Right atrium auricular region (tissue), 2 donors: ENCODE data around the gene GALNS. TPM values are rescaled to one million over a fixed set of nuclear protein-coding genes. Genes with fewer than 3 reads are reported as not detected.

ENCODE experiments used
- DNase-seq: peaks from one replicate; pipeline ENCODE4 v3.0.0-alpha.2; 2019; ENCODE audit warnings: low spot score
- H3K27ac ChIP-seq, 2 donors: fragments of 200-600 bp; sonication (generic); 1 replicate in 1 of 2; 2 replicates in 1 of 2; pipeline ENCODE4 v1.5.1; 2016 to 2019
- H3K27me3 ChIP-seq, 2 donors: fragments of 200-600 bp; sonication (generic); one replicate each; pipeline versions ENCODE4 v1.5.1 to v1.6.0; 2017 to 2019
- H3K36me3 ChIP-seq: fragments of 200-600 bp; sonication (generic); one replicate; pipeline ENCODE4 v1.5.1; 2016
- H3K4me1 ChIP-seq, 2 donors: fragments of 200-600 bp; sonication (generic); one replicate each; pipeline versions ENCODE4 v1.5.1 to v1.6.0; 2017 to 2019
- H3K4me3 ChIP-seq, 2 donors: fragments of 200-600 bp; sonication (generic); 1 replicate in 1 of 2; 2 replicates in 1 of 2; pipeline ENCODE4 v1.5.1; 2017 to 2019; ENCODE audit warnings: mild to moderate bottlenecking in 1 of 2, moderate library complexity in 1 of 2
- H3K9me3 ChIP-seq, 2 donors: fragments of 200-600 bp; sonication (generic); one replicate each; pipeline ENCODE4 v1.5.1; 2019
- total RNA-seq, 2 donors: library from RNA; depleted of rRNA; stranded (reverse); fragments of >200 nt; gene quantifications; one replicate each; pipeline ENCODE4 v1.1.0, GENCODE V29; 2016
- TF ChIP-seq, protein P1 (sequence below), 2 donors: fragments of 200-600 bp; sonication (generic); IDR thresholded peaks; one replicate each; pipeline ENCODE4 v1.5.1; 2019; ENCODE audit warnings: antibody characterized with exemption in 2 of 2

The GALNS gene
- total RNA-seq, 2 donors from 2014 or later: 12.6 to 18.8 TPM

DNA sequence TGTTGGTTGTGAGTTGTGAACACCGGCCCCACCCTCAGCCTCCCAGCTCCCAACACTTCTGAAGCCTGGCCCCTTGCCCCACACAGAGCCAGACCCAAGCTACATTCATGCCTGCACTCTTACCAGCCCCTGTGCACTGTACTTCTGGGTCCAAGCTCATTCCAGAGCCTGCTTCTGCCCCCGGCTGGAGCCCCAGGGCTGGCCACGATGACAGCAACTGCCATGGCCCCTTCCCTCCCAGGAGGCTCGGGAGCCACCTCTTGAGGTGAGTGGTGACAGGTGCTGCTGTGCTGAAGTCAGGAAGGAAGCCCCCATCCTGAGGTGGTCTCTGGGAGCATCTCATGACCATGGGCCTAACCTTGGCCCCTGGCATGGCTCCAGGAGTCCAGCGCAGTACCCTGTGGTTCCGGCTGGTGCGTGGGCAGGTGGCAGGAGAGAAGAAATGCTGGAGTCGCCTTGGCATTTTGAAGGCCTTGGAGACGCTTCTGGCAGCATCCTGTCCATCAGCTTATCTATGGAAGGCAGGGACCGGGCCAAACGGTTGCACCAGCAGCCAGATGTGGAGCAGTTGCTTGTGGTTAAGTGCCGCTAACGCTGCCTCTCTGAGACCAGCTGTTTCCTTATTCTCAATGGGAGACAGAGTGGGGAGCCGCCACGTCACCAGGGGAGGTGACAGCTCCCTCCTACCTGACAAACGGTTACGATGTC lies 57.0 kb downstream of the GALNS start:
- H3K27ac ChIP-seq: no peak overlapping the region
- DNase-seq: no peak
- H3K4me1 ChIP-seq: peaks cover 0 to 23% of the 10 kb centered on the region in 2 donors
- no peak overlapping the region for H3K4me3 ChIP-seq
- no peaks in the 10 kb centered on the region for H3K27me3 ChIP-seq
- H3K9me3 ChIP-seq: no peaks in the 10 kb centered on the region
- TF ChIP-seq, protein P1, sequence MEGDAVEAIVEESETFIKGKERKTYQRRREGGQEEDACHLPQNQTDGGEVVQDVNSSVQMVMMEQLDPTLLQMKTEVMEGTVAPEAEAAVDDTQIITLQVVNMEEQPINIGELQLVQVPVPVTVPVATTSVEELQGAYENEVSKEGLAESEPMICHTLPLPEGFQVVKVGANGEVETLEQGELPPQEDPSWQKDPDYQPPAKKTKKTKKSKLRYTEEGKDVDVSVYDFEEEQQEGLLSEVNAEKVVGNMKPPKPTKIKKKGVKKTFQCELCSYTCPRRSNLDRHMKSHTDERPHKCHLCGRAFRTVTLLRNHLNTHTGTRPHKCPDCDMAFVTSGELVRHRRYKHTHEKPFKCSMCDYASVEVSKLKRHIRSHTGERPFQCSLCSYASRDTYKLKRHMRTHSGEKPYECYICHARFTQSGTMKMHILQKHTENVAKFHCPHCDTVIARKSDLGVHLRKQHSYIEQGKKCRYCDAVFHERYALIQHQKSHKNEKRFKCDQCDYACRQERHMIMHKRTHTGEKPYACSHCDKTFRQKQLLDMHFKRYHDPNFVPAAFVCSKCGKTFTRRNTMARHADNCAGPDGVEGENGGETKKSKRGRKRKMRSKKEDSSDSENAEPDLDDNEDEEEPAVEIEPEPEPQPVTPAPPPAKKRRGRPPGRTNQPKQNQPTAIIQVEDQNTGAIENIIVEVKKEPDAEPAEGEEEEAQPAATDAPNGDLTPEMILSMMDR (IDR thresholded peaks at IDR 0.05): no peak
- no peaks in the 10 kb centered on the region for H3K36me3 ChIP-seq

DNA sequence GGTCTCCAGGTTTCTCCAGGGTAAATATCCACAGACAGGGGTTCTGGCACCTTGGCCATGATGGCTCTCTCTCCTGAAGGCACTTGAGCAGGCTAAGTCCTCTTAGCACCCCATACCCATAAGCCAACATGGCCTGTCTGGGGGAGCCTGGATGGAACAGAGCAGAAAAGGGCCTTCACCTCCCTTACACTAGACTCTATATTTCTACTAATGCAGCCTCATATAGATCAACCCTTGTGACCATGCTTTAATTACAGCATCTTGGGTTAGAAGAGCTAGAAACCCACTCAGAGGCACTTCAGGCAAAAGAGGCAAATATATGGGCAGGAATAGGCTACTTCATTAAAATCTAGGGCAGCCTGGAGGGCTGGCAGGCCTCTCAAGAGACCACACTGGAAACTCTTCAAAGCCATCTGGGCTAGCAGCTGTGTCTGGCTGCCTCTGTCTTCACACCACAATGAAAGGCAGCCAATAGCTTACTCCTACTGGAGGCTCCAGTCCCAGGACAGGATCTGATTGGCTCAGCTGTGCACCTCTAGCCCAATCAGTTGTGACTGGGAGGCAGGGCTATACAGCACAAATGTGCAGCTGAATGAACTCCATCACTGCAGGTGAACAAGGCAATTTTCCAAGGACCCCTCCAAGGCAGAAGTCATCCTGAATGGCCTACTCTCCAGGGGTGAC lies 57.8 kb downstream of the GALNS start:
- DNase-seq: no peak
- TF ChIP-seq, protein P1 (IDR thresholded peaks at IDR 0.05): no peak
- Histone ChIP-seq H3K4me3 (no peak overlapping the region), H3K27ac (no peak overlapping the region), H3K4me1 (peaks cover 0 to 15% of the 10 kb centered on the region in 2 donors), H3K9me3 (no peaks in the 10 kb centered on the region), H3K36me3 (no peaks in the 10 kb centered on the region), H3K27me3 (no peaks in the 10 kb centered on the region)

DNA sequence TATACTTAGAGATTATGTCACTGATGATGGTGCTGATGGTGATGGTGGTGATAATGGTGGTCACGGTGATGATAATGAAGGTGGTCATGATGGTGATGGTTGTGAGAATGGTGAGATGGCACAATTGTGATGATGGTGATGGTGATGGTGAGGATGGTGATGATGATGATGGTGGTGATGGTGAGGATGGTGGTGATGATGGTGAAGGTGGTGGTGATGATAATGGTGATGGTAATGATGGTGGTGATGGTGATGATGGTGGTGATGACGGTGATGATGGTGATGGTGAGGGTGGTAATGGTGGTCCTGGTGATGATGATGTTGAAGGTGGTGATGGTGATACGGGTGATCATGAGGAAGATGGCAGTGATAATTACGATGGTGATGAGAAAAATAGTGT lies 58.7 kb downstream of the GALNS start:
- no peak overlapping the region for H3K4me3 ChIP-seq
- TF ChIP-seq, protein P1 (IDR thresholded peaks at IDR 0.05): no peak
- H3K4me1 ChIP-seq: peaks cover 0 to 12% of the 10 kb centered on the region in 2 donors
- H3K36me3 ChIP-seq: no peaks in the 10 kb centered on the region
- no peak for DNase-seq
- H3K27ac ChIP-seq: no peak overlapping the region
- no peaks in the 10 kb centered on the region for H3K9me3 ChIP-seq
- no peaks in the 10 kb centered on the region for H3K27me3 ChIP-seq

DNA sequence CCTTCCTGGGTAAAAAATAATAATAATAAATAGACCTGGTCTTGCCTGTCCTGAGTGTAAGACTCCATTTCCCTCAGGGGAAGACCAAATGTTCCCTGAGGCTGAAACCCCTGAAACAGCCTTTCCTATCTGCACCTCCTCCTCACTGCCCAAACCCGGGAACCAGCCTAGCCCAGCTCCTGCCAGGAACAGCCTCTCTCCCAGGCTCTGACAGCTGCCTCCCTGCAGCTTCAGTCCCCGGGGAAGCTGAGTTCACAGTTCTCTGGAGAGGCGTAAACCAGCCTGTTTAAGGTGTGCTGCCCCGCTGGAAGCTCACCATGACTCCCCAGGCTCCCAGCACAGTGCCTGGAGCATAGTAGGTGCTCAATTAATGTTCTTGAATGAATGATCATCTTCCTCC lies 60.5 kb downstream of the GALNS start:
- Histone ChIP-seq H3K36me3 (no peaks in the 10 kb centered on the region), H3K27me3 (no peaks in the 10 kb centered on the region), H3K27ac (no peak overlapping the region), H3K9me3 (no peaks in the 10 kb centered on the region), H3K4me1 (no peaks in the 10 kb centered on the region), H3K4me3 (no peak overlapping the region)
- DNase-seq: no peak
- TF ChIP-seq, protein P1 (IDR thresholded peaks at IDR 0.05): no peak

DNA sequence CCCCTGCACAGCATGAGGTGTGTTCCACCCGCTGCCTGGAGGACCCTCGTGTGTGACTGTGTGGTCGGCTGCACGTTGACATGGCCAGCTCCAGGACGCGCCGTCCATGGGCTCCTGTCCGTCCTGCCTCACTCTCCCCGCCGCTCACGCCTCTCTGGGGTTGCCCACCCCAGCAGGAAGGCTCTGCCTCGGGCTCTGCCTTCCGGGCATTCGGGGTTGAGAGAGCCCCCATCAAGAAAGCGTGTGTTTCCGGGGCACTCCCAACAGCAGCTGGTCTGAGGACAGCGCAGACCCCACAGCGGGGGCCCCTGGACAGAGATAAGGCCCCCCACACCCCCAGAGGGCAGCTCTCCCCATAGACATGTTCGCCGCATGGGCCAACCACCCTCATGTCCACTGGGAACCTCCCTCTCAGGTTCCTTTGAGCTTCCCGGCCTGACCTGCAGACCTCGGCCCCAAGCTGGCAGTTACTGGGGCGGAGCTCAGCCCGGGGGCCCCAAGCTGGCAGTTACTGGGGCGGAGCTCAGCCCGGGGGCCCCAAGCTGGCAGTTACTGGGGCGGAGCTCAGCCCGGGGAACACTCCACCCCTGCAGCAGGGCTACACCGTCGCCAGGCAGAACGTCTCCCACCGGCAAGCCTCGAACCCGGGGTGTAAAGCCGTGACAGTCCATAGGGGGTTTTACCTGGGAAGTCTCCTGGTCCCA lies 63.3 kb downstream of the GALNS start:
- DNase-seq: no peak
- H3K27me3 ChIP-seq: no peaks in the 10 kb centered on the region

More for the DNA sequence above, 63.3 kb downstream of the GALNS start:
- Histone ChIP-seq H3K27ac (no peak overlapping the region), H3K4me3 (no peak overlapping the region), H3K36me3 (no peaks in the 10 kb centered on the region), H3K9me3 (no peaks in the 10 kb centered on the region), H3K4me1 (peaks cover 0 to 10% of the 10 kb centered on the region in 2 donors)
- TF ChIP-seq, protein P1 (IDR thresholded peaks at IDR 0.05): no peak
